HG02943 (cell line): ENCODE results near the gene CCDC51.
A peak's percentile ranks its signal among the peaks of the same experiment; 100 is the strongest.
"Not testable (repeated sequence)": the region's sequence is repeated elsewhere in the genome, so short reads cannot be mapped to it uniquely, and the experiment has no call there.

ENCODE experiments used
- ATAC-seq: cut with Tn5 transposase; IDR thresholded peaks from one replicate; pipeline ENCODE4 v1.9.1; 2021; ENCODE audit warnings: mild to moderate bottlenecking, low read depth, moderate library complexity; ENCODE audit not compliant: unreplicated experiment

Gene CCDC51

DNA sequence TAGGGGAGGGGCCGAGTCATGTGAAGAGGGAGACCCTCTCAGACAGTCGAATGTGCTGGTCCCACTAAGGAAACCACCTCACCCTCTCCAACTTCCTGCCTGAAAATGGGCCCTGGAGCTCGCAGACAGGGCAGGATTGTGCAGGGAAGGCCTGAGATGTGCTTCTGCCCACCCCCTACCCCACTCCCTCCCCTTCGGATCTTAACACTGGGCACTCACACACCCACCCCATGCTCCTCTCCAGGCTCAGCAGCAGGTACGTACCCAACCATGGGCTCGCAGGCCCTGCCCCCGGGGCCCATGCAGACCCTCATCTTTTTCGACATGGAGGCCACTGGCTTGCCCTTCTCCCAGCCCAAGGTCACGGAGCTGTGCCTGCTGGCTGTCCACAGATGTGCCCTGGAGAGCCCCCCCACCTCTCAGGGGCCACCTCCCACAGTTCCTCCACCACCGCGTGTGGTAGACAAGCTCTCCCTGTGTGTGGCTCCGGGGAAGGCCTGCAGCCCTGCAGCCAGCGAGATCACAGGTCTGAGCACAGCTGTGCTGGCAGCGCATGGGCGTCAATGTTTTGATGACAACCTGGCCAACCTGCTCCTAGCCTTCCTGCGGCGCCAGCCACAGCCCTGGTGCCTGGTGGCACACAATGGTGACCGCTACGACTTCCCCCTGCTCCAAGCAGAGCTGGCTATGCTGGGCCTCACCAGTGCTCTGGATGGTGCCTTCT lies 26.6 kb upstream of the CCDC51 start:
- ATAC-seq: no peak

DNA sequence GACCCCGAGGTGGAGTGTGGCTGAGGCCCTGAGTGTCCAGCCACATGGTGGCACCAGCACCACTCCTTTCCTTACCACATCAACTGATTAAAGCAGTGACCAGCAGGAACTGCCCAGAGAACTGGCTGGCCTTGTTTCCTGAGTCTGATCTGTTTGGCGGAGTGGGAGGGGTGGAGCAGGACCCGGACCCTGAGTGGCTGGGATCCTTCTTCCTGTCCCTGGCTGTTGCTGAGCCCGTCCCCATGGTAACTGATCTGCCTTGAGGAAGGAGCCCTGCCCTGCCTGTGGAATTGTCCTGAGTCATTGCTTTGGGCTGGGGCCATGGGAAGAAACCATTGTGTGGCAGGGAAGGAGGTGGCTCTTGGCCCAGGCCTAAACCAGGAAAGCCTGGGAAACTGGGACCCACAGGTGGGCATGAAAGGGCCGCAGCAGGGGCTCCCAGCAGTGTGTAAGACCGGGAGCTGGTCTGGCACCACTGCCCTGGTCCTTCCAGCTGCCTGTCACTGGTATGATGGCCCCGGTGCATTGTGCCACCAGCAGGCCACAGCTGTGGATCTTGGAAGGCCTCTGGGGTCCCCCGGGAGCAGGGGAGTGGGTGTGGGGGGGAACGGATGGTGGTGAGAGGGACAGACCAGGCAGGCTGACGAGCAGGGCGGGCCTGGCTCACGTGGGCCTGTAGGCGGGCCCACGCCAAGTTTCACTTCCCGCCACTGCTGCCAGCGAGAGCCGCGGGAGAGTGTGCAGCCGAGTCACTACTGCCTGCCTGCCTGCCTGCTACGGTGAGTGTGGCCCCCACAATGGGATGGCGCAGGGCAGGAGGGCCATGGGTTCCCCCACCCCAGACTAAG lies 25.8 kb upstream of the CCDC51 start:
- ATAC-seq: peak; percentile 67

DNA sequence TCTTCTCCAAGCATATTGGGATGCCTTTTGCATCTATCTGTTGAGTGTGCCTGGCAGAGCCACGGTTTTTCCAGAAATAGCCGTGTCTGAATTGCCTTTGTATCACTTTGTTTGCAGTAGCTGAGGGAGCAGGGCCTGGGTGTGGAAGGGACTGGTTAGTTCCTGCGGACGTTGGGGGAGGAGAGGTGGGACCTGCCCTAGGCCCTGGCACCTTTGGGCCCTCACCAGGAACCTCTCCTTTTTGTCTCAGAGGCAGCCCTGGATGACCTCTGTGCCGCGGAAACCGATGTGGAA lies 25.3 kb upstream of the CCDC51 start:
- ATAC-seq: no peak

DNA sequence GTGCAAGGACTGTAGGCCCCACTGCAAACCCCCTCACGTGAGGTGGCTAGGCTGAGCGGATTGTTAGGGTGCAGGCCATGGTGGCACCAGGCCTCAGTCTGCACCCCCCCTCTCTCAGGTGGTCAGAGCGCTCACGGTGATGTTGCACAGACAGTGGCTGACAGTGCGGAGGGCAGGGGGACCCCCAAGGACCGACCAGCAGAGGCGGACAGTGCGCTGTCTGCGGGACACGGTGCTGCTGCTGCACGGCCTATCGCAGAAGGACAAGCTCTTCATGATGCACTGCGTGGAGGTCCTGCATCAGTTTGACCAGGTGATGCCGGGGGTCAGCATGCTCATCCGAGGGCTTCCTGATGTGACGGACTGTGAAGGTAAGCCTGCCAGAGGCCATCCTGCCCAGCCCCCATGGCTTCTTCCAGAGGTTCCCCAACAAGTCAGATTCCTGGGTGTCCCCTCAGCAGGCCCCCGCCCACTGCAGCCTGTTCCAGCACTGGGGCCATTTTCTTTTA lies 24.8 kb upstream of the CCDC51 start:
- ATAC-seq: no peak

DNA sequence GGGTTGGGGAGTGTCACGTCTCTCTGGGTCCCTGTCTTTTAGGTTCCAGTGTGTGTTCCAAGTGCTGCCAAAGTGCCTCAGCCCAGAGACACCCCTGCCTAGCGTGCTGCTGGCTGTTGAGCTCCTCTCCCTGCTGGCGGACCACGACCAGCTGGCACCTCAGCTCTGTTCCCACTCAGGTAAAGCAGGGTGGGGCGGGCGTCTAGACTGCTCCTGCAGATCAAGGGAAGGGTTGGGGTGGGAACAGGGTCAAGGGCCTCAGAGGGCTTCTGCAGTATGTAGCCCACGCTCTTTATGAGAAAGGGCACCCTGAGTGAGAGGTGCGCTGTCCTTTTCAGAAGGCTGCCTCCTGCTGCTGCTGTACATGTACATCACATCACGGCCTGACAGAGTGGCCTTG lies 23.8 kb upstream of the CCDC51 start:
- ATAC-seq: no peak

DNA sequence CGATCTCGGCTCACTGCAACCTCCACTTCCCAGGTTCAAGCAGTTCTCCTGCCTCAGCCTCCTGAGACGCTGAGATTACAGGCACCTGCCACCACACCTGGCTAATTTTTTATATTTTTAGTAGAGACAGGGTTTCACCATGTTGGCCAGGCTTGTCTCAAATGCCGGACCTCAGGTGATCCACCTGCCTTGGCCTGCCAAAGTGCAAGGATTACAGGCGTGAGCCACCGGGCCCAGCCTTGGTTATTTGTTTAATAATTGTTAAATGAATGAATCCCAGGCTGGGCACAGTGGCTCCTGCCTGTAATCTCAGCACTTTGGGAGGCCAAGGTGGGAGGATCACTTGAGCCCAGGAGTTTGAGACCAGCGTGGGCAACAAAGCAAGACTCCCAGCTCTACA lies 21.8 kb upstream of the CCDC51 start:
- not testable (repeated sequence) for ATAC-seq

DNA sequence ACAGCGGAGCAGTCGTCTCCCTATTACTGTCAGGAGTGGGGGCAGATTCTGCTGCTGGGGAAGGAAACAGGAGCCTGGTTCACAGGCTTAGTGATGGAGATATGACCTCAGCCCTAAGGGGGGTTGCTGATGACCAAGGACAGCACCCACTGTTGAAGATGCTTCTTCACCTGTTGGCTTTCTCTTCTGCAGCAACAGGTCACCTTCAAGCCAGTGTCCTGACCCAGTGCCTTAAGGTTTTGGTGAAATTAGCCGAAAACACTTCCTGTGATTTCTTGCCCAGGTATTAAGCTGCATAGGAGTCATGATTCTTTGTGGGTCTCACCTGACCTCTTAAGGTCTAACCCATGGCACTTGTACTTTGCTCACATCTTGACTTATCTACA lies 20.6 kb upstream of the CCDC51 start:
- ATAC-seq: no peak

DNA sequence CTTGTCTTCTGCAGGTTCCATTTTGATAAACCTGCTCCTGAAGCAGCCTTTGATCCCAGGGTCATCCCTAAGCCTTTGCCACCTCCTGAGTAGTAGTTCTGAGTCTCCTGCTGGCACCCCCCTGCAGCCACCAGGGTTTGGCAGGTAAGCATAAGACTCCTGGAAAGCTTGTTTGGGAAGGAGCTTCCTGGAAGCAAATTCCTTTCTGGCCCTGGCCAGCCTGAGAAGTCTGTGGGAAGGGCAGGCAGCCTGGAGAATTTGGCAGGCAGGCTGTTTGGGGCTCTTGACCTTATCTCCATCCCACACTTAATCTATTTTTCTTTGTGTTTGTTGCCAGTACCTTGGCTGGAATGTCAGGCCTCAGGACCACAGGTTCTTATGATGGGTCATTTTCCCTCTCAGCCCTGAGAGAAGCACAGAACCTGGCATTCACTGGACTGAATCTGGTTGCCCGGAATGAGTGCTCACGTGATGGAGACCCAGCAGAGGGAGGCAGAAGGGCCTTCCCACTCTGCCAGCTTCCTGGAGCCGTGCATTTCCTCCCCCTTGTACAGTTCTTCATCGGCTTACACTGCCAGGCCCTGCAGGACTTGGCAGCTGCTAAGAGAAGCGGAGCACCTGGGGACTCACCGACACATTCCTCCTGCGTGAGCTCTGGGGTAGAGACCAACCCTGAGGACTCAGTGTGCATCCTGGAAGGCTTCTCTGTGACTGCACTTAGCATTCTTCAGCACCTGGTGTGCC lies 20.0 kb upstream of the CCDC51 start:
- no peak for ATAC-seq

DNA sequence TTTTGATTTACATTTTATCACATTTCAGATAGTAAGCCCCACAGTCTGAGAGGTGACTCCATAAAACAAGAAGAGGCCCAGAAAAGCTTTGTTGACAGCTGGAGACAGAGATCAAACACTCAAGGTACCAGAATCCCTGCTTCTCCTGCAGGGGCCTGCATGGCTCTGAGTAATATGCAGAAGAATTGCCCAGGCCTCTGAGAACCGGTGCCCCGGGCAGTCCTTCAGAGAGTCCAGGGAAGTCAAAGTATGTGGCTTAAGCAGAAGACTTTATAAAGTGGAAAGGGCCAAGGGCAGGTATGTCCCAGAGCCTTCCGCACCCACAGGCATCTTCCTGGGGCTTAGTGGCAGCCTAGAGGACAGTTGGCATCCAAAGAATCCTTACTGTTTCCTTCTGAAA lies 19.4 kb upstream of the CCDC51 start:
- no peak for ATAC-seq

DNA sequence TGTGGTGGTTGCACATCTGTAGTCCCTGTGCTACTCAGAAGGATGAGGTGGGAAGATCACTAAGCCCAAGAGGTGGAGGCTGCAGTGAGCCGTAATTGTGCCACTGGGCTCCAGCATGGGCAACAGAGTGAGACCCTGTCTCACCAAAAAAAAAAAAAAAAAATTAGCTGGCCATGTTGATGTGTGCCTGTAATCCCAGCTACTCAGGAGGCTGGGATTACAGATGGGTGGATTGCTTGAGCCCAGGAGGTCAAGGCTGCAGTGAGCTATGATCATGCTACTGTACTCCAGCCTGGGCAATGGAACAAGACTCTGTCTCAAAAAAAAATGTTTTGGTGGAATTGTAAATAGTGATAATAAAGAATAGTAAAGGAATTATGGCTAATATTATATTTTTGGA lies 16.5 kb upstream of the CCDC51 start:
- no peak for ATAC-seq

DNA sequence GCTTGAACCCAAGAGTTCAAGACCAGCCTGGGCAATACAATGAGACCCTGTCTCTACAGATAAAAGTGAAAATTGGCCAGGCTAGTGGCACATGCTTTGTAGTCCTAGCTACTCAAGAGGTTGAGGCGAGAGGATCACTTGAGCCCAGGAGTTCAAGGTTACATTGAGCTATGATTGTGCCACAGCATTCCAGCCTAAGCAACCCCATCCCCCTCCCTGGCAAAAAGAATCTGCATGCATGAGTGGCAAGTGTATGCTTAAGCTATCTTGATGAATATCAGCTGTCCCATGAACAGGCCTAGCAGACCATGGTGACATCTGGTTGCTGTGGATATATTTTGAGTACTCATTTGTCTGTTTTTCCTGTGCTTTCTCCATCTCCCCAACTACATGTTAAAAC lies 11.4 kb upstream of the CCDC51 start:
- no peak for ATAC-seq

DNA sequence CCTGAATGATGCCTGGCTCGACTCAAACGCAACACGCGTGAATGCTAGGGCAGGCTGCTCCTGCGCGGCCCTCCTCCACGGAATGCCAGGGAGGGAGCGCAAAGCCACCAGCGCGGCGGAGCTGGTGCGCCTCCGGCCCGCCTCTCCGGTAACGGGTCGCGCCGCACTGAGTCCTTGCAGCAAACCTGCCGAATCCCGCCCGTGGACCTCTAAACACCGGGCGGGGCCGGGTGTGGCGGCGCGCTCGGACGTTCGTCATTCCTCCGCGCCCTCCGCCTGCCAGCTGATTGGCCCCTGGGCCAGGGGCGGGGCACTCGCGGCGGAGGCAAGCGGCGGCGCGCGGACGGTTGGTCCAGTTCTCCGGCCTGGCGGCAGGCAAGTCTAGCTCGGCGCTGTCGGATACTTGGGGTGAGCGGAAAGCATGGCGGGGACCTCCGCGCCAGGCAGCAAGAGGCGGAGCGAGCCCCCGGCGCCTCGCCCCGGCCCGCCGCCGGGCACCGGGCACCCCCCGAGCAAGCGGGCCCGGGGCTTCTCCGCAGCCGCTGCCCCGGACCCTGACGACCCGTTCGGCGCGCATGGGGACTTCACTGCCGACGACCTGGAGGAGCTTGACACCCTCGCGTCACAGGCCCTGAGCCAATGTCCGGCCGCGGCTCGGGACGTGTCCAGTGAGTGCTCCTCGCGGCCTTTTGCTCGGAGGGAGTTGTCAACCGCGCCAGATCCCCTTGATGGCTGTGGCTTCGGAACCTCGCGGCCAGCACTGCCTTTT lies 6.7 kb upstream of the CCDC51 start, which contains the start of gene ATRIP:
Gene ATRIP, plus strand, starts transcription at position 313 of the 769 bp plus-strand sequence. Its CDS starts 109 bp downstream, at position 422.
- peak; percentile 66 for ATAC-seq

DNA sequence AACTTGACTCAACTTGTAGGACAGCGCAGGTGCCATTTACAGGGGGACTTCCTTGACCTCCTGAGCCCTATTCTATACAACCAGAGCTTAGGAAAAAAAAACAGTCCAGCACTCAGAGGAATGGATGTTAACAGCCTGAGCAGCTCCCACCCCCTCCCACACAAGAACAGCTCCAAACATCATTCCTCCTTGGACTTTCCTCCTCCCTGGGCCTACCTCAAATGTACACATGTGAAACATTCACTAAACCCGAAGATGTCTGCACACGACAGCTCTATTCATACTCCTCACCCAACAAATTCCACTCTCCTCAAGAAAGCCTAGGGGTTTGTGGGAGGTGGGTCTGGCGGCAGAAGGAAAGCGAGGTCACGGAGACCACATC lies 6.1 kb upstream of the CCDC51 start:
- ATAC-seq: no peak

DNA sequence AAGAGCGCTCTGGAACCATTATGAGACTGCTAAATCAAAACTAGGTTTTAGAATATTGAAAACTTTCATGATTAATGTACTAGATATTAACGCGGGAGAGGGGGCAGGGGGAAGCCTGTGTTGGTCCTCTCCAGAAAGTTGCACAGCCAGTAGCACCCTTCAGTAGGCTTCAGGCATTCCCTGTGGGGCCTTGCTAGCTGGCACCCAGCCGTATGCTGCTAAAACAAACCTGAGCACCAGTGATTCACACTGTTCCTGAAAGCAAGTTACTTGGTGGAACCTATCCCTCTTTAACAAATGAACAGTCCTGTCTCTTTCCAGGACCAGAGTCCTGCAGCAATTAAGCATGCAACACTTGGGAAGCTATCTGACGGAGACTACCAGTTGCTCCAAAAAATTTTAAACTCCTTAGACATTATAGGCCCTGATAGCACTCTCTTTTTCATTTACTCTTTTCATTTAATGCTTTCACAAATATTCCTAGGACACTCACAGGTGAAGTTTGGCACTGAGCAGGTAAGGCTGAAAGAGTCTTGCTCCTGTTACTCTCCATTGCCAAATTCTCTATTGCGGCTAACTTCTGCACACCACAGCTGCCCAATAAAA lies 5.5 kb upstream of the CCDC51 start:
- no peak for ATAC-seq

DNA sequence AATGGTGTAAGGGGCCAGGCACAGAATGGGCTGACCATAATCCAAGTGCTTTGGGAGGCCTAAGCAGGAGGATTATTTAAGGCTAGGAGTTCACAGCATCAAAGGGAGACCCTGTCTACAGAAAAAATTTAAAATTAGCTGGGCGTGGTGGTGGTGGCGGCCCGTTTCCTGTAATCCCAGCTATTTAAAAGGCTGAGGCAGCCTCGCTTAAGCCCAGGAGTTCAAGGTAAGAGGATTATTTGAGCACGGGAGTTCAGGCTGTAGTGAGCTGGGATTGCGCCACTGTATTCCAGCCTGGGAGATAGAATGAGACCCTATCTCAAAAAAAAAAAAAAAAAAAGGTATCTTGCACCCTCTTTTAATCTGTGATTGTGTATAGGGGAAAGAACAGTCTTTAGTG lies 2.0 kb upstream of the CCDC51 start:
- ATAC-seq: no peak

DNA sequence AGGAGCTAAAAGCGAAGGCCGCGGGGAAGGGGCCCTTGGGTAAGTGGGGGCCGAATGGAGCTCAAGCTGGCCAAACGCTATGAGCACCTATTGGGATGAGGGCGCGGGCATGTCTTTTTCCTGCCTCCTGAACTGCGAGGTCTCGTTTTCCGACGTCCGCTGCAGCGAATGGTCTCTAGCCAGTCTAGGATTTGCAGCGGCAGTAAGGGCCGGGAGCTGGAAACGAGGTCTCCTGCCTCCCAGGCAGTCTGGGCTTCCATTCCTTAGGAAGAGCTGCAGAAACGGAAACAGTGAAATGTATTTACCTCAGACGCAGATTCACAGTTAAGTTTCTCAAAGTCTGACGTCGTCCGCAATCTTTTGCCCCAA lies 655 bp upstream of the CCDC51 start:
- ATAC-seq: no peak

DNA sequence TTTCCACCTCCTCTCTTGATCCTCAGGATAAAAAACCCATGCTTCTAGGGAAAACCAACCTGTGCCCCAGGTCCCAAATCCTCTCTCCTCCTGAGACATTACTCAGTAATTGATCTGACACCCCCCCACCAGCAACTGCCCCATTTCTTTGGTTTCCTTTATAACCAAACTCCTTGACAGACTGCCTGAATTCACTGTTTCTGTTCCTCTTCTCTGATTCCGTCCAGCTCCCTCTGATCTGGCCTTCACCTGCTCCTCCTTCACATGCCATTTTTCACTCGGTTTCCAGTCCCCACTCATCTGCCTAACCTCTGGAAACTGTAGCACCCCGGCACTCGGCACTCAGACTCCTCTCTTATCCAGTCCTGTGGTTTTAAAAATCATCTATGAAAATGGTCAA lies 2.1 kb downstream of the CCDC51 start:
- no peak for ATAC-seq

DNA sequence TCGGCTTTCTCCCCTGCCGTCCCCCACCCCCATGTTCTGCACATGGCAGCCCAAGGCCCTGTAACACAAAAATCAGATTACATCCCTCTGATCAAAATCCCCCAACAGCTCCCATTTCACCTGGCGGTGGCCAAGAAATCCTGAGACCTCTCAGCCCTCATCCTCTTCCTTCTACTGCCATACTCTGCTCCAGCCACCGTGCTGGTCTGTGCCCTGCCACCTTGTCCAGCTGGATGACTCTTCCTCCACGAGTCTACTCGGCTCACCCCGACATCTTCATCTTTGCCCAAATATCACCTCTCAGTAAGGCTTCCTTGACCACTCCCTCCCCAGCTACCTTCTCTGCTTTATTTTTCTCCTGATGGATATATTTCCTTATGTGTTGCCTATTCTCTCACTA lies 3.1 kb downstream of the CCDC51 start:
- no peak for ATAC-seq

DNA sequence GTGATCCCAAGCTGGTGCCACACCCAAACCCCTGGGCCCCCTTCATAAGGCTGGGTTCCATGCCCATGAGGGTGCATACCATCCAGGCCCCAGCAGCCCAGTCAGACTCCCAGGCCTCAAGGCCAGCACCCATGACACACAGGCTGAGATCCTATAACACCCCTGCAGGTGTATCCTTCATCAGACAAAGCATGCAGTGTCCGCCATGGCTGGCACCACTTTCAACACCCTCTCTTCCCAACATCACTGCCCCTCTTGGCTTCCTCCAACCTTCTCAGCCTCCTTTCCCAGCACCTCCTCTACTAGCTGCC lies 3.5 kb downstream of the CCDC51 start:
- no peak for ATAC-seq

DNA sequence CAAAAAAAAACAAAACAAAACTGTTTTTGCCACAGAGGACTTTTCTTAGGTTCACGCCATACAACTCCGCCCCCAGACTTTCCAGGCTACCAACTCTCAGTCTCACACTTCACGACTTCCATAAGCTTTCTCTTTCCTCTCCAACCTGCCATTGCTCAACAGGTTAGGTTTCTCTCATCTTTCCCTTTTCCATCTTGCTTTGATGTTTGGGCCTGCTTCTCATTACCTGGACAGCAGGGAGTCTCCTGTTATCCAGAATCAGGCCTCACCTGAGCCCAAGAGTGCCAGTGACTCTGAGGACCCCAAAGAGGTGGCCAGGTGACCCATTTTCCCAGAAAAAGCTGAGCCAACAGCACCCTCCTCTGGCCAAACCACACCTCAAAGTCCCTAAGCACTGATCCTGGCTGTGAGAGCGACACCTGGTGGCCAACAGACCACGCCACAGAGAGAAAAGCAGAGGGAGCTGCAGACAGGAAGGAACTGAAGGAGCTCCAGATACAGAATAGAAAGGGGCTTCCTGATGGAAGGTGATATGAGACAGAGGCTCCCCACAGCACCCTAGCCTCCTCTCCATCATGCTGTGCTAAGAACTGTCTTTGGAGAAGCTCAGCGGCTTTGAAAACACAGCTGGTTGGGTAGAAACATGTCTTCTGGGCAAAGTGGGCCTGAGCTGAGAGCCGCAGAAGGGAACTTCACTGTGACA lies 4.0 kb downstream of the CCDC51 start:
- no peak for ATAC-seq
